Measurements from ENCODE around the gene YPEL5. TPM values are rescaled to one million over a fixed set of nuclear protein-coding genes. Genes with fewer than 3 reads are reported as not detected.
"Not testable (repeated sequence)": the region's sequence is repeated elsewhere in the genome, so short reads cannot be mapped to it uniquely, and the experiment has no call there.

The YPEL5 gene
- total and polyA plus RNA-seq, 2 donors from 2014 or later, result 102 to 109 TPM

GRCh38 chr2:30139131-30139870, 7.5 kb upstream of the YPEL5 start:
- no peak for TF ChIP-seq CTCF (IDR thresholded peaks at IDR 0.05; ENCODE audit: borderline replicate concordance, extremely low read depth, insufficient read depth)
- no peaks in the 10 kb centered on the region for H3K36me3 ChIP-seq (ENCODE audit: control insufficient read depth in 2 of 3, insufficient read depth in 3 of 3, low read length in 3 of 3)
- FAIRE-seq (no peak), DNase-seq (no peak)
- H3K4me1 ChIP-seq (ENCODE audit: control insufficient read depth in 2 of 3, insufficient read depth in 2 of 3, low read depth in 1 of 3, low read length in 3 of 3), result no peaks in the 10 kb centered on the region
- no peak overlapping the region for H3K27ac ChIP-seq (ENCODE audit: low read depth in 2 of 2, low read length in 2 of 2)
- intact Hi-C loops (cut with DNase I), result no loop called here
- H3K27me3 ChIP-seq (ENCODE audit: control insufficient read depth, insufficient read depth, low read length), result no peaks in the 10 kb centered on the region
- H3K4me3 ChIP-seq (ENCODE audit: low read length in 3 of 3), result no peak overlapping the region
- H3K9me3 ChIP-seq (ENCODE audit: control insufficient read depth in 2 of 3, insufficient read depth in 1 of 3, low read length in 3 of 3), result no peaks in the 10 kb centered on the region
- no peak overlapping the region for H3K9ac ChIP-seq (ENCODE audit: low read length in 3 of 3)

DNA sequence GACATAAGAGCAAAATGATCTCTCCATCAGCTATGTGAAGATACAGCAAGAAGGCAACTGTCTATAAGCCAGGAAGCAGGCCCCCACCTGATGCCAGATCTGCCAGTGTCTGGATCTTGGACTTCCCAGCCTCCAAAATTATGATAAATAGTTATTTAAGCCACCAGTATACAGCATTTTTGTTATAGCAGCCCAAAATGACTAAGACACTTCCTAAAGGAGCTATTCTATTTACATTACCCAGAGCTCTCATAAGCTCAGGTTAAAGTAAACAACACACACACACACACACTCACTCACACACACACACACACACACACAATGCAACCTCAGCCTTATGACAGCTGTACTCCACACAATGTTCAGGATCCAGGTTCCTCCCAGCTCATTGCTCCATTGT, 5.7 kb upstream of the YPEL5 start:
- no peaks in the 10 kb centered on the region for H3K36me3 ChIP-seq (ENCODE audit: control insufficient read depth in 2 of 3, insufficient read depth in 3 of 3, low read length in 3 of 3)
- no peaks in the 10 kb centered on the region for H3K4me1 ChIP-seq (ENCODE audit: control insufficient read depth in 2 of 3, insufficient read depth in 2 of 3, low read depth in 1 of 3, low read length in 3 of 3)
- H3K9ac ChIP-seq (ENCODE audit: low read length in 3 of 3), result no peak overlapping the region
- FAIRE-seq (no peak), DNase-seq (no peak)
- no peaks in the 10 kb centered on the region for H3K27me3 ChIP-seq (ENCODE audit: control insufficient read depth, insufficient read depth, low read length)
- no peak for TF ChIP-seq CTCF (IDR thresholded peaks at IDR 0.05; ENCODE audit: borderline replicate concordance, extremely low read depth, insufficient read depth)
- H3K9me3 ChIP-seq (ENCODE audit: control insufficient read depth in 2 of 3, insufficient read depth in 1 of 3, low read length in 3 of 3), result no peaks in the 10 kb centered on the region
- intact Hi-C loops (cut with DNase I), result no loop called here
- no peak overlapping the region for H3K4me3 ChIP-seq (ENCODE audit: low read length in 3 of 3)
- H3K27ac ChIP-seq (ENCODE audit: low read depth in 2 of 2, low read length in 2 of 2), result no peak overlapping the region

- no peaks in the 10 kb centered on the region for H3K27me3 ChIP-seq (ENCODE audit: control insufficient read depth, insufficient read depth, low read length)
- FAIRE-seq (no peak), DNase-seq (no peak)
- H3K27ac ChIP-seq (ENCODE audit: low read depth in 2 of 2, low read length in 2 of 2), result no peak overlapping the region
- no peak overlapping the region for H3K9ac ChIP-seq (ENCODE audit: low read length in 3 of 3)
- H3K36me3 ChIP-seq (ENCODE audit: control insufficient read depth in 2 of 3, insufficient read depth in 3 of 3, low read length in 3 of 3), result no peaks in the 10 kb centered on the region
- H3K9me3 ChIP-seq (ENCODE audit: control insufficient read depth in 2 of 3, insufficient read depth in 1 of 3, low read length in 3 of 3), result no peaks in the 10 kb centered on the region
- no peak for TF ChIP-seq CTCF (IDR thresholded peaks at IDR 0.05; ENCODE audit: borderline replicate concordance, extremely low read depth, insufficient read depth)
- peaks cover 0 to 6% (median 3%) of the 10 kb centered on the region in 3 donors for H3K4me1 ChIP-seq (ENCODE audit: control insufficient read depth in 2 of 3, insufficient read depth in 2 of 3, low read depth in 1 of 3, low read length in 3 of 3)
- H3K4me3 ChIP-seq (ENCODE audit: low read length in 3 of 3), result no peak overlapping the region
- intact Hi-C loops (cut with DNase I), result no loop called here
These were observed 2.5 kb upstream of the YPEL5 start for GRCh38 chr2:30144260-30144659.

DNA sequence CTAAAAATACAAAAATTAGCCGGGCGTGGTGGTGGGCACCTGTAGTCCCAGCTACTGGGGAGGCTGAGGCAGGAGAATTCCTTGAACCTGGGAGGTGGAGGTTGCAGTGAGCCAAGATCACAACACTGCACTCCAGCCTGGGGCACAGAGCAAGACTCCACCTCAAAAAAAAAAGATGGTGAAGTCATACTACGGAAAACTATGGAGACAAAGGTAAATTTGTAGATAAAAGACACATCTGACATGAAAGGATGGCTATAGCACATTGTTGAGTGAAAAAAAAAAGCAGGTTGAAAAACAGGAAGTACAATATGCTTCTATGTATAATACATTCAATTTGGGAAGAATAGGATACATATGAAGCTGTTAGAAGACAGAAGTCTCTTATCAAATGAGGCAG, 1.9 kb upstream of the YPEL5 start:
- H3K9me3 ChIP-seq (ENCODE audit: control insufficient read depth in 2 of 3, insufficient read depth in 1 of 3, low read length in 3 of 3); H3K36me3 ChIP-seq (ENCODE audit: control insufficient read depth in 2 of 3, insufficient read depth in 3 of 3, low read length in 3 of 3); H3K27me3 ChIP-seq (ENCODE audit: control insufficient read depth, insufficient read depth, low read length); H3K9ac ChIP-seq (ENCODE audit: low read length in 3 of 3); FAIRE-seq; H3K4me3 ChIP-seq (ENCODE audit: low read length in 3 of 3); DNase-seq; H3K4me1 ChIP-seq (ENCODE audit: control insufficient read depth in 2 of 3, insufficient read depth in 2 of 3, low read depth in 1 of 3, low read length in 3 of 3); intact Hi-C loops (cut with DNase I); H3K27ac ChIP-seq (ENCODE audit: low read depth in 2 of 2, low read length in 2 of 2): not testable (repeated sequence)

All from kidney (tissue), 14 donors.